LNCaP clone FGC (cell line): Measurements from ENCODE around the gene HMCN2.

Experiments used
- DNase-seq: peaks from one replicate; pipeline ENCODE4 v3.0.0-alpha.2; 2011; ENCODE audit warnings: low read depth
- H3K4me3 ChIP-seq: 2 replicates; pipeline ENCODE4 v1.5.1; 2011; ENCODE audit warnings: mild to moderate bottlenecking, low read depth, low read length, control low read depth
- CTCF ChIP-seq: IDR thresholded peaks from 2 replicates; pipeline ENCODE4 v1.5.1; 2012; ENCODE audit warnings: mild to moderate bottlenecking; ENCODE audit not compliant: control insufficient read depth, insufficient read depth; ENCODE audit errors: extremely low read depth

HMCN2 gene

GRCh38 chr9:130319300-130319699, 53.7 kb downstream of the HMCN2 start:
- no peak overlapping the region for H3K4me3 ChIP-seq
- no peak for TF ChIP-seq CTCF
- no peak for DNase-seq

- no peak for TF ChIP-seq CTCF
- DNase-seq, result no peak
- H3K4me3 ChIP-seq, result no peak overlapping the region
Observed at GRCh38 chr9:130319944-130320712, 54.6 kb downstream of the HMCN2 start.

- peak; percentile 21 for DNase-seq
- no peak overlapping the region for H3K4me3 ChIP-seq
- no peak for TF ChIP-seq CTCF
Observed at GRCh38 chr9:130320723-130321481, 55.3 kb downstream of the HMCN2 start.

- no peak overlapping the region for H3K4me3 ChIP-seq
- no peak for TF ChIP-seq CTCF
- no peak for DNase-seq
Observed at GRCh38 chr9:130321539-130321938, 56.0 kb downstream of the HMCN2 start.

- no peak for TF ChIP-seq CTCF
- DNase-seq, result no peak
- no peak overlapping the region for H3K4me3 ChIP-seq
Observed at GRCh38 chr9:130323051-130323745, 57.6 kb downstream of the HMCN2 start.

GRCh38 chr9:130325921-130326320, 60.4 kb downstream of the HMCN2 start:
- no peak overlapping the region for H3K4me3 ChIP-seq
- TF ChIP-seq CTCF, result no peak
- DNase-seq, result no peak
